HG03342 (cell line): ENCODE results near the gene CFAP70.
"Not testable (repeated sequence)": the region's sequence is repeated elsewhere in the genome, so short reads cannot be mapped to it uniquely, and the experiment has no call there.

Experiments used
- ATAC-seq: cut with Tn5 transposase; IDR thresholded peaks from one replicate; pipeline ENCODE4 v1.9.1; 2021; ENCODE audit warnings: mild to moderate bottlenecking, moderate library complexity; ENCODE audit not compliant: unreplicated experiment

Gene CFAP70

GRCh38 chr10:73258612-73259011 is 100.1 kb downstream of the CFAP70 start:
- not testable (repeated sequence) for ATAC-seq

- no peak for ATAC-seq
Measured at GRCh38 chr10:73253225-73253555, 105.5 kb downstream of the CFAP70 start.

- peak; percentile 71 for ATAC-seq
Measured at GRCh38 chr10:73252445-73253224, 106.0 kb downstream of the CFAP70 start, which contains the start of gene MRPS16. Gene MRPS16, minus strand, starts transcription at chr10:73252644. Its CDS starts 162 bp downstream, at chr10:73252482.

- peak; percentile 43 for ATAC-seq
Measured at GRCh38 chr10:73251683-73252444, 106.8 kb downstream of the CFAP70 start.

- no peak for ATAC-seq
Measured at GRCh38 chr10:73248259-73248724, 110.4 kb downstream of the CFAP70 start.

- no peak for ATAC-seq
Measured at GRCh38 chr10:73247509-73248258, 111.0 kb downstream of the CFAP70 start.

GRCh38 chr10:73246646-73247508 is 111.8 kb downstream of the CFAP70 start, which contains the start of gene DNAJC9:
Gene DNAJC9, minus strand, starts transcription at chr10:73247255. Its CDS starts 66 bp downstream, at chr10:73247189.
- peak; percentile 78 for ATAC-seq

- ATAC-seq, result no peak
Measured at GRCh38 chr10:73246322-73246645, 112.4 kb downstream of the CFAP70 start.

- ATAC-seq, result no peak
Measured at GRCh38 chr10:73244866-73245477, 113.7 kb downstream of the CFAP70 start.

- ATAC-seq, result no peak
Measured at GRCh38 chr10:73239908-73240307, 118.8 kb downstream of the CFAP70 start.

GRCh38 chr10:73238990-73239566 is 119.6 kb downstream of the CFAP70 start:
- no peak for ATAC-seq

GRCh38 chr10:73234695-73235094 is 124.0 kb downstream of the CFAP70 start:
- no peak for ATAC-seq

GRCh38 chr10:73233883-73234282 is 124.8 kb downstream of the CFAP70 start:
- ATAC-seq, result no peak

- no peak for ATAC-seq
Measured at GRCh38 chr10:73232887-73233286, 125.8 kb downstream of the CFAP70 start.

- ATAC-seq, result no peak
Measured at GRCh38 chr10:73229567-73229966, 129.1 kb downstream of the CFAP70 start.

- no peak for ATAC-seq
Measured at GRCh38 chr10:73228247-73228646, 130.4 kb downstream of the CFAP70 start.

- ATAC-seq, result no peak
Measured at GRCh38 chr10:73226663-73227062, 132.0 kb downstream of the CFAP70 start.

- ATAC-seq, result no peak
Measured at GRCh38 chr10:73225518-73225917, 133.1 kb downstream of the CFAP70 start.

GRCh38 chr10:73220989-73221388 is 137.7 kb downstream of the CFAP70 start:
- no peak for ATAC-seq

GRCh38 chr10:73219384-73219783 is 139.3 kb downstream of the CFAP70 start:
- ATAC-seq, result no peak
